H1 (cell line): Measurements from ENCODE around the gene SERPINB11. TPM values are rescaled to one million over a fixed set of nuclear protein-coding genes. Genes with fewer than 3 reads are reported as not detected.
"Not testable (repeated sequence)": the region's sequence is repeated elsewhere in the genome, so short reads cannot be mapped to it uniquely, and the experiment has no call there.

Experiments used
- CTCF ChIA-PET: fragments of 300-600 bp; sonication (Branson Sonifier 250); formaldehyde crosslinking; loops from one replicate; lab custom pipeline; 2021; ENCODE audit not compliant: partially characterized antibody; lab: Charles Lee
- POLR2A ChIA-PET: fragments of 300-600 bp; sonication (Branson Sonifier 250); formaldehyde crosslinking; loops from one replicate; lab custom pipeline; 2021; ENCODE audit warnings: inconsistent platforms; ENCODE audit not compliant: partially characterized antibody; lab: Charles Lee
- DNase-seq, 2 experiments: peaks; one replicate each; pipeline versions ENCODE4 v3.0.0 to v3.0.0-alpha.2; 2010 to 2022; ENCODE audit warnings: low spot score in 2 of 2, low read depth in 1 of 2, mixed read lengths in 1 of 2
- FAIRE-seq: peaks from 2 replicates; lab custom pipeline; 2011; peaks lifted over from hg19 to GRCh38; lab: Jason Lieb, UNC
- H2AFZ ChIP-seq: 2 replicates; pipeline ENCODE4 v1.8.1; 2012; ENCODE audit warnings: low read length, inconsistent platforms
- H2AK5ac ChIP-seq: 2 replicates; pipeline ENCODE4 v1.6.1; 2013; ENCODE audit warnings: low read depth, low read length
- H2BK120ac ChIP-seq: replicated peaks from 2 replicates; pipeline ENCODE3; 2013; ENCODE audit warnings: low read depth, low read length, inconsistent platforms
- H2BK12ac ChIP-seq: 2 replicates; pipeline ENCODE4 v1.6.1; 2013; ENCODE audit warnings: low read depth, low read length
- H2BK15ac ChIP-seq: 2 replicates; pipeline ENCODE4 v1.6.1; 2013; ENCODE audit warnings: low read length
- H2BK20ac ChIP-seq: 2 replicates; pipeline ENCODE4 v1.6.1; 2013; ENCODE audit warnings: low read length
- H2BK5ac ChIP-seq: 2 replicates; pipeline ENCODE4 v1.6.1; 2013; ENCODE audit warnings: low read depth, low read length
- H3K14ac ChIP-seq: 2 replicates; pipeline ENCODE4 v1.6.1; 2013; ENCODE audit warnings: inconsistent platforms; ENCODE audit not compliant: insufficient read length
- H3K18ac ChIP-seq: 2 replicates; pipeline ENCODE4 v1.6.1; 2013; ENCODE audit warnings: low read length; ENCODE audit errors: extremely low read depth
- H3K23ac ChIP-seq: 2 replicates; pipeline ENCODE4 v1.6.1; 2013; ENCODE audit warnings: inconsistent platforms; ENCODE audit not compliant: insufficient read length
- H3K23me2 ChIP-seq: 2 replicates; pipeline ENCODE4 v1.6.1; 2013; ENCODE audit warnings: low read depth, low read length
- H3K27ac ChIP-seq: 2 replicates; pipeline ENCODE4 v1.6.1; 2011; ENCODE audit warnings: low read depth, low read length, inconsistent platforms
- H3K27me3 ChIP-seq, 4 experiments: replicated peaks in 1 of 4; 1 replicate in 1 of 4; 2 replicates in 3 of 4; pipeline versions ENCODE4 v1.6.1 to v1.8.1; 2011 to 2013; ENCODE audit warnings: low read length in 3 of 4, mild to moderate bottlenecking in 3 of 4, inconsistent platforms in 2 of 4, mixed read lengths in 2 of 4, moderate library complexity in 1 of 4; ENCODE audit not compliant: control insufficient read depth in 3 of 4, insufficient read depth in 3 of 4; ENCODE audit errors: extremely low read depth in 1 of 4
- H3K36me3 ChIP-seq, 4 experiments: 2 replicates each; pipeline versions ENCODE4 v1.6.1 to v1.8.1; 2011 to 2013; ENCODE audit warnings: mild to moderate bottlenecking in 4 of 4, low read length in 3 of 4, moderate library complexity in 2 of 4, control low read depth in 1 of 4, inconsistent platforms in 1 of 4; ENCODE audit not compliant: insufficient read depth in 4 of 4, control insufficient read depth in 2 of 4
- H3K4ac ChIP-seq: replicated peaks from 2 replicates; pipeline ENCODE3; 2013; ENCODE audit warnings: low read length, low read depth, mixed read lengths, inconsistent platforms; ENCODE audit not compliant: insufficient read length
- H3K4me1 ChIP-seq, 4 experiments: replicated peaks in 1 of 4; 1 replicate in 1 of 4; 2 replicates in 3 of 4; pipeline versions ENCODE4 v1.6.1 to v1.8.1; 2011 to 2013; ENCODE audit warnings: low read length in 3 of 4, inconsistent platforms in 2 of 4, mixed read lengths in 1 of 4; ENCODE audit not compliant: insufficient read depth in 4 of 4, control insufficient read depth in 3 of 4
- H3K4me2 ChIP-seq, 2 experiments: 2 replicates each; pipeline versions ENCODE4 v1.6.1 to v1.8.1; 2011 to 2013; ENCODE audit warnings: low read depth in 2 of 2, low read length in 2 of 2, control low read depth in 1 of 2, inconsistent platforms in 1 of 2, mild to moderate bottlenecking in 1 of 2; ENCODE audit not compliant: insufficient read depth in 1 of 2
- H3K4me3 ChIP-seq, 4 experiments: fragments of 200-600, 300-600 bp in 1 of 4; sonication (generic), shearing (Covaris generic), sonication (Bioruptor Twin) in 1 of 4; 2 replicates each; pipeline versions ENCODE4 v1.5.1 to v1.8.1; 2011 to 2016; ENCODE audit warnings: low read length in 4 of 4, low read depth in 3 of 4, control low read depth in 2 of 4, inconsistent platforms in 2 of 4, mild to moderate bottlenecking in 2 of 4, mixed read lengths in 1 of 4, moderate library complexity in 1 of 4; ENCODE audit not compliant: insufficient read depth in 2 of 4; ENCODE audit errors: extremely low read depth in 1 of 4
- H3K56ac ChIP-seq: replicated peaks from 2 replicates; pipeline ENCODE3; 2013; ENCODE audit warnings: low read depth, mild to moderate bottlenecking, mixed read lengths, low read length, inconsistent platforms; ENCODE audit not compliant: insufficient read length
- H3K79me1 ChIP-seq: 2 replicates; pipeline ENCODE4 v1.6.1; 2013; ENCODE audit warnings: low read depth, low read length, control low read depth
- H3K79me2 ChIP-seq, 2 experiments: 2 replicates each; pipeline versions ENCODE4 v1.6.1 to v1.8.1; 2012 to 2013; ENCODE audit warnings: low read length in 2 of 2, mild to moderate bottlenecking in 2 of 2, inconsistent platforms in 1 of 2; ENCODE audit not compliant: insufficient read depth in 2 of 2, control insufficient read depth in 1 of 2
- H3K9ac ChIP-seq, 4 experiments: replicated peaks in 1 of 4; 1 replicate in 1 of 4; 2 replicates in 3 of 4; pipeline versions ENCODE4 v1.6.1 to v1.8.1; 2011 to 2013; ENCODE audit warnings: low read depth in 3 of 4, low read length in 3 of 4, control low read depth in 2 of 4, mild to moderate bottlenecking in 2 of 4, moderate library complexity in 2 of 4, inconsistent platforms in 1 of 4; ENCODE audit errors: extremely low read depth in 1 of 4
- H3K9me3 ChIP-seq, 2 experiments: 2 replicates each; pipeline versions ENCODE4 v1.6.1 to v1.8.1; 2012 to 2013; ENCODE audit warnings: mild to moderate bottlenecking in 2 of 2, moderate library complexity in 2 of 2, control low read depth in 1 of 2, inconsistent platforms in 1 of 2, low read depth in 1 of 2, low read length in 1 of 2, mixed read lengths in 1 of 2; ENCODE audit not compliant: insufficient read depth in 2 of 2
- H4K20me1 ChIP-seq, 2 experiments: replicated peaks in 1 of 2; 2 replicates each; pipeline versions ENCODE3 to v1.8.1; 2011 to 2013; ENCODE audit warnings: inconsistent platforms in 2 of 2, low read length in 2 of 2, mild to moderate bottlenecking in 1 of 2; ENCODE audit not compliant: insufficient read depth in 2 of 2, control insufficient read depth in 1 of 2
- H4K5ac ChIP-seq: 2 replicates; pipeline ENCODE4 v1.6.1; 2013; ENCODE audit warnings: low read length, low read depth, mixed read lengths, inconsistent platforms; ENCODE audit not compliant: insufficient read length
- H4K8ac ChIP-seq: 2 replicates; pipeline ENCODE4 v1.8.0; 2013; ENCODE audit warnings: mild to moderate bottlenecking, moderate library complexity, low read length, inconsistent platforms; ENCODE audit not compliant: insufficient read depth; ENCODE audit errors: extremely low read depth
- H4K91ac ChIP-seq: replicated peaks from 2 replicates; pipeline ENCODE3; 2013; ENCODE audit warnings: low read length, mixed read lengths, inconsistent platforms; ENCODE audit not compliant: insufficient read length
- WGBS, 2 experiments: shearing (Covaris generic) in 1 of 2; methylation state at CpG; one replicate each; pipeline versions ENCODE4 v1.1.6 to v1.1.7; 2013 to 2015; ENCODE audit warnings: low lambda C conversion rate in 2 of 2, mixed read lengths in 2 of 2, inconsistent platforms in 1 of 2, low coverage in 1 of 2, missing lambda C conversion rate in 1 of 2; ENCODE audit not compliant: insufficient replicate concordance in 2 of 2, insufficient coverage in 1 of 2, insufficient read length in 1 of 2; ENCODE audit errors: extremely low coverage in 1 of 2, missing lambda C conversion rate in 1 of 2; 5-methylcytosine and 5-hydroxymethylcytosine counted together
- polyA plus RNA-seq, 7 experiments: library from polyadenylated mRNA; depleted of rRNA in 3 of 7; stranded (reverse) in 5 of 7; unstranded in 2 of 7; fragments of >200 nt in 5 of 7; fragments of 200-250 nt in 2 of 7; gene quantifications; 1 replicate in 5 of 7; 2 replicates in 1 of 7; 4 replicates in 1 of 7; pipeline versions ENCODE4 v1.2.1 to v1.2.3, GENCODE V29; 2011 to 2013; ENCODE audit warnings: missing spikeins in 2 of 7, mixed read lengths in 2 of 7
- total RNA-seq: library from RNA; stranded (reverse); fragmentation: NEBNext Ultra II Directional; extraction: Animal tissue kit (Norgen Biotek cat#: 25700); gene quantifications from 2 replicates; pipeline ENCODE4 v1.2.1, GENCODE V29; 2021

SERPINB11 gene
- total and polyA plus RNA-seq, 2 of the 8 experiments (the other 6 are each of a cell fraction or from before 2014, with no cell fraction given): not detected

- CTCF ChIA-PET: interaction anchor here (0.7 to 1.8 kb wide), 2 partner anchors 23 to 141 kb away, joined by 3 to 6 read pairs; no protein-coding TSS in a partner anchor
- H3K4ac ChIP-seq, H3K18ac ChIP-seq, POLR2A ChIA-PET, H4K8ac ChIP-seq, H3K79me1 ChIP-seq, H3K4me3 ChIP-seq, H3K23ac ChIP-seq, FAIRE-seq, H4K91ac ChIP-seq, H3K27me3 ChIP-seq, H2AFZ ChIP-seq, DNase-seq, H2BK12ac ChIP-seq, H3K23me2 ChIP-seq, H2BK20ac ChIP-seq, H3K79me2 ChIP-seq, H3K4me1 ChIP-seq, H3K4me2 ChIP-seq, H3K14ac ChIP-seq, H3K27ac ChIP-seq, H4K20me1 ChIP-seq, H3K56ac ChIP-seq, H3K9ac ChIP-seq, H2BK15ac ChIP-seq, H2AK5ac ChIP-seq, H2BK120ac ChIP-seq, H3K9me3 ChIP-seq, H3K36me3 ChIP-seq, H2BK5ac ChIP-seq, H4K5ac ChIP-seq: not testable (repeated sequence)
- 94% methylated on average over 4 of the region's 4 CpGs; no CpG with 5 or more reads in 1 of the 2 experiments for WGBS, 2 experiments
Measured at GRCh38 chr18:63658920-63659319, 43.8 kb upstream of the SERPINB11 start.

DNA sequence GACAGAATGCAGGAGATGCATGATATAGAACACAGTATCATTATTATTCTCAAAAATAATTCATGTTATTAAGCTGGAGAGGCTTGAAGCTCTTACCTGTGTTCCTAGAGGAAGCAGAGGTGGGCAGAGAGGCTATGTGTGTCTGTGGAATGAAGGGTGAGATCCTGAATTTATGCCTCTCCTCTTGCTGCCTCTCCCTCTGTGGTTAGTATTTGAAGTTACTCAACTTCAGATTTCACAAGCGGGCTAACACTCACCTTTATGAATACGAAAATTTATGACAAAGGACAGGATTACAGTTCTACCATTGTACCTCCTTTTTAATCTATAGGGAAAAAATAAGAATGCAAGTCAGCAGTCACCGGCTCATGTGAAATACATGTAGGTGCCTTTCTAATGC lies 41.0 kb upstream of the SERPINB11 start, which contains the start of gene SERPINB3:
SERPINB3 (minus strand) TSS at position 144 of the 400 bp plus-strand sequence. CDS start 677 bp downstream, outside the sequence.
- H4K8ac ChIP-seq, H3K14ac ChIP-seq, H3K4ac ChIP-seq, H3K4me3 ChIP-seq, H2BK12ac ChIP-seq, H2AK5ac ChIP-seq, H4K20me1 ChIP-seq, H4K91ac ChIP-seq, H3K36me3 ChIP-seq, FAIRE-seq, H3K23ac ChIP-seq, H2BK5ac ChIP-seq, H3K4me2 ChIP-seq, H3K79me2 ChIP-seq, H3K27ac ChIP-seq, H2AFZ ChIP-seq, CTCF ChIA-PET, H3K27me3 ChIP-seq, POLR2A ChIA-PET, H3K4me1 ChIP-seq, H3K23me2 ChIP-seq, H3K18ac ChIP-seq, DNase-seq, H3K9ac ChIP-seq, H3K9me3 ChIP-seq, H3K79me1 ChIP-seq, H4K5ac ChIP-seq, H3K56ac ChIP-seq, H2BK20ac ChIP-seq, H2BK120ac ChIP-seq, H2BK15ac ChIP-seq: not testable (repeated sequence)
- 91% methylated on average over 2 of the region's 3 CpGs; no CpG with 5 or more reads in 1 of the 2 experiments for WGBS, 2 experiments
